T-helper 1 cell treated with Interleukin-12 subunit alpha and Interleukin-12 subunit beta and Interleukin-4 antibody, amounts not matched to agents 30 ng/mL and 1 ng/mL, for 36 hours (primary cell): ENCODE measurements around the gene IZUMO1R. TPM values are rescaled to one million over a fixed set of nuclear protein-coding genes. Genes with fewer than 3 reads are reported as not detected.
"Not testable (repeated sequence)": the region's sequence is repeated elsewhere in the genome, so short reads cannot be mapped to it uniquely, and the experiment has no call there.

Source experiments
- intact Hi-C: fragments of 100-400 bp; cut with micrococcal nuclease; formaldehyde crosslinking; loops from one replicate; pipeline ENCODE4 v1.15.1; 2024
- total RNA-seq: library from RNA; stranded (reverse); gene quantifications from 2 replicates; pipeline ENCODE4 v1.2.3, GENCODE V29; 2022

IZUMO1R gene
- total RNA-seq, 1 donor from 2014 or later, result not detected

DNA sequence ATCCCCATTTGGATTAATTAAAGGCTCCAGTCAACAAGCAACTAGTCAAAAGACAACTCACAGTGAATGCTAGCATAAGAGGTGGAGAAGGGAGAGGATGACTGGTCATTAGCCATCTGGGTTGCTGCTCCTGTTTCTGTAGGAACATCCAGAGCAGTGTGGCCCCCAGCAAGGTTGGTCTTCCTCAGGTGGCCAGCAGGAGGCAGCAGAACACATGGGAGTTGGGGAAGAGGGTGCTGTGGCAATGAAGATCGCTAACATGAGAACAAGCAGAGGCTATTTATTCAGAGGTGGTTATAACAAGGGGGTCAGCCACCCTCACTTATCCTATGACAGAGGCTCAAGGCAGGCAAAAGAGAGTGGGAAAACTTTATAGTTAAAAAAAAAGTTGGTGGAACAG lies 21.3 kb downstream of the IZUMO1R start:
- intact Hi-C loops, result loop anchor here (1.0 to 5.0 kb wide), 2 partner anchors 179 to 403 kb away; no protein-coding TSS in a partner anchor

DNA sequence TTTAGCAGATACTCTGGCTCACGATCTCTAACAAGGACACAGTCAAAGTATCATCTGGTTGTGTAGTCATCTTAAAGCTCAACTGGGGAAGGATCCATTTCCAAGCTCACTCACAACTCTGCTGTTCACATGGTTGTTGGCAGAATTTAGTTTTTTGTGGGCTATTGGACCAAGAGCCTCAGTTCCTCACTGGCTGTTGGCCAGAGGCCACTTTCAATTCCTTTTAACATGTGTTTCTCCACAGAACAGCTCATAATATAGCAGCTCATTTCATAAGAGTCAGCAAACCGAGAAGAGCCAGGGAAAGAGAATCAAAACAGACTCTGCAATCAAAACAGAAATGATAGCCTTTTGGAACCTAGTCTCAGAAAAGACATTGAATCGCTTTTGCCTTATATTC lies 22.6 kb downstream of the IZUMO1R start:
- intact Hi-C loops, result loop anchor here (5.0 kb wide), 1 partner anchor 405 kb away; no protein-coding TSS in a partner anchor

DNA sequence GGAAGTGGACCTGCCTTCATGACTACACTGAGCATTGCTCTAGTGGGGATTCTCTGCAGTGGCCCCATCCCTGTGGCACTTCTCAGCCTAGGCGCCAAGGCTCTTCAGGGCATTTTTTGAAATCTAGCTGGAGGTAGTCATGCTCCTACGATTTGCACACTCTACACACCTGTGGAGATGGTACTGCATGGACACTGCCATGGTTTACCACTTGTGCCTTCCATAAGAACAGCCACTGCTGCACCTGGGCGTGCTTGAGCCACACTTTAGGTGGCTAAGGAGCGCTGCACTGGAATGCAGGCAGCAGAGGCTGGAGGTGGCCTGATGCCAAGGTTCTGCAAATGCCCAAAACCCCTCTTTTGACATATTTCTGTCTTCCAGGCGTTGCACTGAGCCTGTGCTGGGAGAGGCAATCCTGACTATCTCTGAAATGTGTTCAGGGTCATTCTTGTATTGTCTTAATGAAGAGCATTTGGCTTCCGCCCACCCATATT lies 24.3 kb downstream of the IZUMO1R start:
- intact Hi-C loops, result loop anchor here (5.0 kb wide), 1 partner anchor 406 kb away; no protein-coding TSS in a partner anchor

DNA sequence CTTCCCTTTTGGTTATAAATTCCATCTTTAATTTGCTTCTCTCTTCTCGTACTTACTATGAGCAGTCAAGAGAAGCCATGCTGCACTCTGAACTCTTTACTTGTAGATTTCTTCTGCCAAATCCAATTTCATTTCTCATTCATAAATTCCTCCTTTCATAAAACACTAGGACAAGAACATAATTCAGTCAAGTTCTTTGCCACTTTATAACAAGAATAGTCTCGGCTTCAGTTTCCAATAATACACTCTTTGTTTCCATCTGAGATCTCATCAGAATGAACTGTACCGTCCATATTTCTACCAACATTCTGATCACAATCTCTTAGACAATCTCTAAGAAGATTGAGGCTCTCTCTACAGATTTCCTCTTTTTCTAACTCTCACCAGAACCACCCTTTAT lies 25.1 kb downstream of the IZUMO1R start:
- intact Hi-C loops, result loop anchor here (5.0 kb wide), 1 partner anchor 407 kb away; no protein-coding TSS in a partner anchor

DNA sequence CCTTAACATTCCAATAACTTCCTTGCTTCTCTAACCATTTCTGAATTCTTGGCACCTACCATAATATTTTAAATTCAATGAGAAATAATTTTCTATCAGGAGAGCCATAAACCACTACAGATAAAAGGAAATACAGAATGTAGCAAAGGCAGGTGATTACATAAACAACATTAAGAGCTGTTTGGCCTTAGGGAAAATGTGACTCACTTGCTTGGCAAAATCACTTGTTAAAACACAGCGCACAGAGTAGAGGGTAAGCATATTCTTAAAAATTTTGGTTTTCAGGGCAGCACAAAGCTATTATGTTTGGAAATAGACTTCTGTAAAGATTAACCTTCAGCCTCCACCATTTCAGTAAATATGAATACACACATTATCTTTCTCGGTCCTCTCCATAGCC lies 26.4 kb downstream of the IZUMO1R start:
- intact Hi-C loops, result no loop called here

DNA sequence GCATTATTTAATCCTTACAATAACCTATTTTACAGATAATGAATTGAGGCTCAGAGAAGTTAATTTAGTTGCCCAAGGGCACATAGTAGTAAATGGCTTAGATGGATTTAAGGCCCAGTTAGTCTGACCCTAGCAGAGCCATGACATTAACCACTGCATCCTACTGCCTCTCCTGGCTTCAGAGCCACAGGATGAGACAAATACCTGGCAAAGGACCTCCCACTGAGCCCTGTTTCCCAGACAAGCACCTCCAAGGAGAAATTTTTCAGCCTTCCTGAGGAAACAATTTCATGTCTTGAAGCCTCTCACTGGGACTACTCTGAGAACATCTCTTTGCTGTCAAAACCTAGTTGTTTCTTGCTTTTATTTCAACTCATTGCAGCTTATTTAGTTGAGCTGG lies 28.4 kb downstream of the IZUMO1R start:
- intact Hi-C loops, result no loop called here

DNA sequence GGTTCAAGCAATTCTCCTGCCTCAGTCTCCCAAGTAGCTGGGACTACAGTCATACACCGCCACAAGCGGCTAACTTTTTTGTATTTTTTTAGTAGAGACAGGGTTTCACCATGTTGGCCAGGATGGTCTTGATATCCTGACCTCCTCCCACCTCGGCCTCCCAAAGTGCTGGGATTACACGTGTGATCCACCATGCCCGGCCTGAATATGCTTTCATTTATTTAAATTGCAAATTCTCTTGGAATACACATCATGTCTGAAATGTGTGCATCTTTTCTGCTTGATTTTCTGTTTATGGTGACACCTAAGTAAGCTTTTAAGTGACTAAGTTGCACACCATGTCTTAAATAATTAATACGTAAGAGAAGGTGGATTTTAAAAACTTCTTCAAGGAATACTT lies 31.7 kb downstream of the IZUMO1R start:
- intact Hi-C loops, result no loop called here

DNA sequence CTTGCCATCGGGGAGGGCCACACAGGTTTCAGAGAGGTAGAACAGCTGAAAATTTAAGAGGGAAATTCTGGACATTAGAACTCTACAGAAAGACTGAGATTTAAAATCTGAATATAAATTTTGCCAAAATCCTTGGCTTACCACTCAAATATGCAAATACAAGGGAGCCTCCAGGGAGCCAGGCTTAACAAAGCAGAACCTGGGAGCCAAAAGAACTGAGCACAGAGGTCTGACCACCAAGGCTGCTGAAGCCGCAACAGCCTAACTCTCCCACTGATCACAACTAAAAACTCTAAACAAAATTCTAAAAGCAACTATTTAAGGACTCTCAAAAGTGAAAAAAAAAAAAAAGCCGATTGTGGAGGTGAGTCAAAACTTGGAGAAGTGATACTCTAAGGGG lies 34.3 kb downstream of the IZUMO1R start:
- intact Hi-C loops, result no loop called here

DNA sequence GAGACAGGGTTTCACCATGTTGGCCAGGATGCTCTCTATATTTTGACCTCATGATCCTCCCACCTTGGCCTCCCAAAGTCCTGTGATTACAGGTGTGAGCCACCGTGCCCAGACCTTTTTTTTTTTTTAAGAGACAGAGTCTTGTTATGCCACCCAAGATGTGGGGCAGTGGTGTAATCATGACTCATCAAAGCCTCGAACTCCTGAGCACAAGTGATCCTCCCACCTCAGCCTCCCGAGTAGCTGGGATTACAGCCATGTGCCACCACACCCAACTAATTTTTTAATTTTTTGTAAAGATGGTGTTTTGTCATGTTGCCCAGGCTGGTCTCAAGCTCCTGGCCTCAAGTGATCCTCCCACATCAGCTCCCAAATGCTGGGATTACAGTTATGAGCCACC lies 37.9 kb downstream of the IZUMO1R start:
- intact Hi-C loops, result no loop called here

DNA sequence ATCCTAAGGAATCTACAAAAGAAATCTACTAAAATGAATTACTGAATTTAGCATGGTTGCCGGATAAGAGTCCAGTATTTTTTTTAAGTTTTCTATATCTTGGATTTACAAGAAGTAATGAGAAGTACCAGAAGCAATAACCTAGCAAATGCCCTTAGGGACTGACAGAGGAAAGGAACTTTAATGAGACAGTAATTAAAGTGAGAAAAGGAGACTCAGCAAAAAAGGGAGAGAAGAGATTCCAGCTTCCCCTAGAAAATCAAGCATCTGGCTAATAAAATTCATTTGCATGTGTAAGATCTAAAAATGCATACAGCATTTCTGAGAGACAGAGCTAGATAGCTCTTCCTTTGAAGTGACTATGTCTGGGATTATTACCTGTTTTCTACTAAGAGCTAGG lies 39.1 kb downstream of the IZUMO1R start:
- intact Hi-C loops, result no loop called here

DNA sequence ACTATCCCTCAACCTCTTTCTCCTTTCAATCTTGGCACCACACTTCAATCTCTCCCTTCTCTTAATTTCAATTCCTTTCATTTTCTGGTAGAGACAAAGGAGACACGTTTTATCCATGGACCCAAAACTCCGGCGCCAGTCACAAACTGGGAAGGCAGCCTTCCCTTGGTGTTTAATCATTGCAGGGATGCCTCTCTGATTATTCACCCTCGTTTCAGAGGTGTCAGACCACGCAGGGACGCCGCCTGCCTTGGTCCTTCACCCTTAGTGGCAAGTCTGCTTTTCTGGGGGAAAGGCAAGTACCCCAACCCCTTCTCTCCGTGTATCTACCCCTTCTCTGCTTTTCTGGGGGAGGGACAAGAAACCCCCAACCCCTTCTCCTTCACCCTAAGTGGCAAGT lies 41.9 kb downstream of the IZUMO1R start:
- intact Hi-C loops, result not testable (repeated sequence)

DNA sequence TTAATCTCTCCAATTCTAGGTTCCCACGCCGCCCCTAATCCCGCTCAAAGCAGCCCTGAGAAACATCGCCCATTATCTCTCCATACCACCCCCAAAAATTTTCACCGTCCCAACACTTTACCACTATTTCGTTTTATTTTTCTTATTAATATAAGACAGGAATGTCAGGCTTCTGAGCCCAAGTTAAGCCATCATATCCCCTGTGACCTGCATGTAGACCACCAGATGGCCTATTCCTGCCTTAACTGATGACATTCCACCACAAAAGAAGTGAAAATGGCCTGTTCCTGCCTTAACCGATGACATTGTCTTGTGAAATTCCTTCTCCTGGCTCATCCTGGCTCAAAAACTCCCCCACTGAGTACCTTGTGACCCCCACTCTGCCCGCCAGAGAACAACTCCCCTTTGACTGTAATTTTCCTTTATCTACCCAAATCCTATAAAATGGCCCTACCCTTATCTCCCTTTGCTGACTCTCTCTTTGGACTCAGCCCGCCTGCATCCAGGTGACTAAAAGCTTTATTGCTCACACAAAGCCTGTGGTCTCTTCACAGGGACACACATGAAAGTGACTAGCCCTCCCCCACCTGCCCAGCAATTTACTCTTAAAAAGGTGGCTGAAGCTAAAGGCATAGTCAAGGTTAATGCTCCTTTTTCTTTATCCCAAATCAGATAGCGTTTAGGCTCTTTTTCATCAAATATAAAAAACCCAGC lies 46.6 kb downstream of the IZUMO1R start:
- intact Hi-C loops, result not testable (repeated sequence)

Other genes with a start within 250 kb of the IZUMO1R start
- 15.8 and 16.6 TPM in 2 replicates for gene PANX1, start 175.7 kb upstream of the IZUMO1R start, total RNA-seq
- 0.05 and 0.10 TPM in 2 replicates for gene GPR83, start 96.8 kb downstream of the IZUMO1R start, total RNA-seq
- 35.8 and 36.4 TPM in 2 replicates for gene MRE11, start 189.3 kb downstream of the IZUMO1R start, total RNA-seq
- 22.8 and 25.0 TPM in 2 replicates for gene ANKRD49, start 189.4 kb downstream of the IZUMO1R start, total RNA-seq
- gene C11orf97, start 207.9 kb downstream of the IZUMO1R start, total RNA-seq, result not detected in 2 replicates
- gene FUT4, start 239.3 kb downstream of the IZUMO1R start, total RNA-seq, result 7.1 and 7.5 TPM in 2 replicates